Stimulated activated memory B cell treated with anti-CD40 and anti-IgM and Interleukin-4, amounts not matched to agents 10 μg/mL and 1 μg/mL and 100 μg/mL, for 72 hours (primary cell): Measurements from ENCODE around the gene SERPINE3.
A peak's percentile ranks its signal among the peaks of the same experiment; 100 is the strongest.

ENCODE experiments used
- ATAC-seq: fragments of 150-1000 bp; cut with Tn5 transposase; 2 replicates; pipeline ENCODE4 v1.10.0; 2021
- H3K27ac Mint-ChIP-seq: one replicate; pipeline ENCODE4 v1.8.0; 2022; ENCODE audit warnings: mild to moderate bottlenecking, mixed read lengths
- H3K27me3 Mint-ChIP-seq: one replicate; pipeline ENCODE4 v1.8.0; 2022; ENCODE audit warnings: mixed read lengths
- H3K36me3 Mint-ChIP-seq: one replicate; pipeline ENCODE4 v1.8.0; 2022; ENCODE audit warnings: mixed read lengths
- H3K4me1 Mint-ChIP-seq: one replicate; pipeline ENCODE4 v1.8.0; 2022; ENCODE audit warnings: mixed read lengths
- H3K4me3 Mint-ChIP-seq: one replicate; pipeline ENCODE4 v1.8.0; 2022; ENCODE audit warnings: mild to moderate bottlenecking, moderate library complexity, mixed read lengths
- H3K9me3 Mint-ChIP-seq: one replicate; pipeline ENCODE4 v1.8.0; 2022; ENCODE audit warnings: mixed read lengths

Gene SERPINE3

DNA sequence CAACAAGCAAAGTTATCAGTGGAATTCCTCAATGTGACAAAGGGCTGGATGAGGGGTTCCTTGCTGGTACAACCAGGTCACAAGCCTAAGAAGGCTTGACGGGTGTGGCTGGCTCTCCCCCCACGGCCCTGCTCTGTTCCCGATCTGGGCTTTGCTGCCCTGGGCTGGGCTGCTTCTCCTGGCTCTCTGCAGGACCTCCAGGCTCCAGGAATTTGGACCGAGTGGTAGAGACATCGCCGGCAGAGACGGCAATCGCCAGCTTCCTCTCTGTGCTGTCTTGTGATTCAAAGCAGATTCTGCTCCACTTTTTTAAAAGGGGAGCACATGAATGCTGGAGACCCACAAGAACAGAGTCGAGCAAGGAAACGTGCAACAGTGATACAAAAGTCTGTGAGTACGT is at the start of gene SERPINE3:
SERPINE3 (plus strand) TSS at position 338 of the 400 bp plus-strand sequence. CDS start 1,401 bp downstream, outside the sequence.
- Mint-ChIP-seq H3K4me1 (no peaks in the 10 kb centered on the region), H3K27me3 (no peaks in the 10 kb centered on the region), H3K9me3 (no peaks in the 10 kb centered on the region), H3K36me3 (no peaks in the 10 kb centered on the region), H3K27ac (no peak within 1 kb of the TSS), H3K4me3 (no peak within 1 kb of the TSS)
- no peak for ATAC-seq

DNA sequence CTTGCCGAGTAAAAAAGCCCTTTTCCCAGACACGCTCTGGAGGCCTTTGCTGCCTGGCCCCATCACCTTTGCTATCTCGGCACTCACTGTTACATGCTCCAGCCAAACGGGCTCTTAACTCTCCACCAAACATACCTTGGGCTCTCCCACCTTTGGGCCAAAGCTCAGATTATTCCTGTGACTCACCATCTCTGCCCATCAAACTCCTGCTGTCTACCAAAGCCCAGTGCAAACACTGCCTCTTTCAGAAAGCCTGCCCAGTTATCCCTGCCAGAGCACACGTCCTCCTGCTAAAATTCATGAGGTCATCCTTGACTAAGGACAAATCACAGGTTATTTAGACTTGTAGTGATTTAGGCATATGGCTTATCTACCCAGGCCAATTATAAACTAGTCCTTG is 48.1 kb upstream of the SERPINE3 start:
- no peak overlapping the region for H3K27ac Mint-ChIP-seq
- no peak for ATAC-seq
- peaks cover 9% of the 10 kb centered on the region for H3K27me3 Mint-ChIP-seq
- no peaks in the 10 kb centered on the region for H3K9me3 Mint-ChIP-seq
- H3K4me1 Mint-ChIP-seq = no peaks in the 10 kb centered on the region
- no peak overlapping the region for H3K4me3 Mint-ChIP-seq
- no peaks in the 10 kb centered on the region for H3K36me3 Mint-ChIP-seq

DNA sequence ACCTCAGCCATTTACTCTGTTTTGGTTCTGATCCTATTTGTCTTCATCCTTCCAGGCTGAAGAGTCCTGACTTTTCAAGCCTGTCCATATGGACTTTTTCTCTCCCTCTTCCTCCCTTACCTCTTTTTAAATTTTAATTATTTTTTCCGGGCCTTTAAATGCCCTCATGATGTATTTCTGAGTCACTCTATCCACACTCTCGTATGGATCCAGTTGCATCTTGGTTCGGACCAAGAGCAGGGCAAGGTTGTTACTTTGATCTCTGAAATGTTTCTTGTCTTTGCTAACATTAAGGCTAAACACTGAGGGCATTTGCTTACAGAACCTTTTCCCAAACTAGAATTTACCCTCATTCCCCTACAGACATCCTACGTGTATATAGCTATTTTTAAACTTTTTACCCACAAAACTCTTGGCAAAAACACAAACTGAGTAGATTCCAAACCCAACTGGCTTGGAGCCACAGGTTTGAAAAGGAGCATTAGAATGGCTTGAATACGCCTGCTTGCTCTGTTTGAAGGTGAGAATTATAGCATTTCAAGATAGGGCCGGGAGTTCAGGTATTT is 47.4 kb upstream of the SERPINE3 start:
- no peak for ATAC-seq
- no peak overlapping the region for H3K4me3 Mint-ChIP-seq
- no peak overlapping the region for H3K27ac Mint-ChIP-seq
- no peaks in the 10 kb centered on the region for H3K36me3 Mint-ChIP-seq
- H3K9me3 Mint-ChIP-seq = no peaks in the 10 kb centered on the region
- no peaks in the 10 kb centered on the region for H3K4me1 Mint-ChIP-seq
- peaks cover 9% of the 10 kb centered on the region for H3K27me3 Mint-ChIP-seq

- Mint-ChIP-seq H3K27me3 (peaks cover 19% of the 10 kb centered on the region), H3K4me3 (no peak overlapping the region), H3K27ac (no peak overlapping the region), H3K36me3 (no peaks in the 10 kb centered on the region), H3K4me1 (no peaks in the 10 kb centered on the region), H3K9me3 (no peaks in the 10 kb centered on the region)
- ATAC-seq = no peak
Measured at GRCh38 chr13:51297556-51297955, 41.9 kb upstream of the SERPINE3 start.

DNA sequence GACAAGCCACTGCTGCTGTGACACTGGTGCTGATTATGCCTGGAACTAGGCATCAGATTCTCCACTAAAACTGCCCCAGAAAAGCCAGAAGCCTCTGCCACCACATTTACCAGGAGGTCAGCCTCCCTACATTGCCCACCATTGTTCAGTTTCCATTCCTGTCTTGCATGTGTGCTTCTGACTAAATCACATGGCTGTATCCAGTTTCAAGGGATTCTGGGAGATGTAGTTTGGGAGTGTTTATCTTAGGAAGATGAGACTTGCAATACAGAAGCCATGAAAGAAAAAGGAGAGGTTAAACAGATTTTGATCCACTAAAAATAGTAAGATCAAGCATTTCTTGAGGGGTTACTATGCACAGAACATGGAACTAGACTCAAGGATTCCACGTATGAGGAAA is 40.7 kb upstream of the SERPINE3 start:
- Mint-ChIP-seq H3K27ac (no peak overlapping the region), H3K36me3 (no peaks in the 10 kb centered on the region), H3K4me1 (no peaks in the 10 kb centered on the region), H3K4me3 (no peak overlapping the region), H3K27me3 (peaks cover 19% of the 10 kb centered on the region), H3K9me3 (no peaks in the 10 kb centered on the region)
- no peak for ATAC-seq

GRCh38 chr13:51303063-51303552 is 36.4 kb upstream of the SERPINE3 start:
- no peak overlapping the region for H3K4me3 Mint-ChIP-seq
- H3K9me3 Mint-ChIP-seq = no peaks in the 10 kb centered on the region
- ATAC-seq = no peak
- H3K27ac Mint-ChIP-seq = no peak overlapping the region
- peaks cover 30% of the 10 kb centered on the region for H3K27me3 Mint-ChIP-seq
- no peaks in the 10 kb centered on the region for H3K4me1 Mint-ChIP-seq
- H3K36me3 Mint-ChIP-seq = no peaks in the 10 kb centered on the region

DNA sequence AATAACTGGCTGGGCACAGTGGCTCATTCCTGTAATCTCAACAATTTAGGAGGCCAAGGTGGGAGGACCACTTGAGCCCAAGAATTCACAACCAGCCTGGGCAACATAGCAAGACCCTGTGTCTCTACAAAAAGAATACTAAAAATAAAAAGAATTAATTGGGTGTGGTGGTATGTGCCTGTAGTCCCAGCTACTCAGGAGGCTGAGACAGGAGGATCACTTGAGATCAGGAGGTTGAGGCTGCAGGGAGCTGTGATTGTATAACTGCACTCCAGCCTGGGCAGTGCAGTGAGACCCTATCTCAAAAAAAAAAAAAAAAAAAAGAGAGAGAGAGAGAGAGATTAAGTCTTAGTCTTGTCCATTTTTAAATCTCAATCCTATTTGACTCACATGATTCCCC is 35.6 kb upstream of the SERPINE3 start:
- Mint-ChIP-seq H3K9me3 (no peaks in the 10 kb centered on the region), H3K27me3 (peaks cover 28% of the 10 kb centered on the region), H3K36me3 (no peaks in the 10 kb centered on the region), H3K4me1 (no peaks in the 10 kb centered on the region), H3K27ac (no peak overlapping the region), H3K4me3 (no peak overlapping the region)
- no peak for ATAC-seq

DNA sequence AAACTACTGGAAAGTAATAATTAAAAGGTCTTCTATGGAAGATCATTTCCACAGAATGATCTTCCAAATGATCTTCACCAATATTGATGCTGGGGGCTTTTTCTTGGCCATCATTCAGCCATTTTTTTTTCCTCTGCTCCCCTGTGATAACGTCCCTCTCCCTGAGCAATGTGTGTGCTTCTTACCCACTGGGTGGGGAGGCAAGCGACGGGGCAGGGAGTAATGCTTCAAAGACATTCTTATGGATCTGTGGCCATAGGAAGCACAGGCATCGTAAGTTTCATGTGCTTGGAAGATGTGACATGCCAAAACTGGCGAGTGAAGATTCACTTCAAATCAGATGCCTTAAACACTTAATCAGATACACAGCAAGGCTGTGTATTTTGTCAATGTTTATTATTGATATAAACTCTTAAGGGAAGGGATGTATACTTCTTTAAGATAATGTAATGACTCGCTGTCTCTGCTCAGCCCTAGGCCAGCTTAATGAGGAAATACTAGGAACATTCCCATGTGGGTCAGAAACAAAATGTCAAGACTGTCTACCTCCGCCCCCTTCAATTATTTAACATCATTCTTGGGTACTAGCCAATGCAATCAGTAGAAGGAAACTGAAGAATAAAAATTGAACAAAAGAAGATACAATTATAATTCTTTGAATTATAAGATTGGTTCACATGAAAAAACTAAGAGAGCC is 34.1 kb upstream of the SERPINE3 start:
- peaks cover 14% of the 10 kb centered on the region for H3K27me3 Mint-ChIP-seq
- no peak overlapping the region for H3K4me3 Mint-ChIP-seq

GRCh38 chr13:51308781-51309180 is 30.7 kb upstream of the SERPINE3 start:
- Mint-ChIP-seq H3K27me3 (peaks cover 27% of the 10 kb centered on the region), H3K9me3 (no peaks in the 10 kb centered on the region), H3K4me3 (no peak overlapping the region), H3K36me3 (no peaks in the 10 kb centered on the region), H3K27ac (no peak overlapping the region), H3K4me1 (no peaks in the 10 kb centered on the region)
- ATAC-seq = no peak

More for the DNA sequence above, 34.1 kb upstream of the SERPINE3 start:
- Mint-ChIP-seq H3K9me3 (no peaks in the 10 kb centered on the region), H3K36me3 (no peaks in the 10 kb centered on the region), H3K27ac (no peak overlapping the region), H3K4me1 (no peaks in the 10 kb centered on the region)
- no peak for ATAC-seq

DNA sequence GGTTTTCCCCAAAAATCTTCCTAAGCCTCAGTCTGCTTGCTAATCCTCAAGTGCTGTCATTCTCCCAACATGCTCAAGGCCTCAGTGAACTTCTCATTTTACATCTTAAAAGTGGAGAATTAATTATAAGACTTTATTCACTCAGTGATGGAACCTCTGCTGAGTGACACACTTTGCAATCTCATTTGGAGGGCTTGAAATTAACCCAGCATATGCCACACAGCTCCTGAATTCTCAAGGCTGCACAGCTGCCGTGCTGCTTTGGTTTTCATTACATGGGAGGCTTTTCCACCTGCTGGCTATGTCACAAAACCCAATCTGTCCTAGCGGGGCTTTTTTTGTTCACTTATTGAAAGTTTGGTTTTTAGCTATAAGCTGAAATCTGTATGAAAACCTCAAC is 28.3 kb upstream of the SERPINE3 start:
- Mint-ChIP-seq H3K9me3 (no peaks in the 10 kb centered on the region), H3K4me3 (no peak overlapping the region), H3K4me1 (peaks cover 7% of the 10 kb centered on the region), H3K27me3 (peaks cover 27% of the 10 kb centered on the region), H3K27ac (no peak overlapping the region), H3K36me3 (no peaks in the 10 kb centered on the region)
- no peak for ATAC-seq

DNA sequence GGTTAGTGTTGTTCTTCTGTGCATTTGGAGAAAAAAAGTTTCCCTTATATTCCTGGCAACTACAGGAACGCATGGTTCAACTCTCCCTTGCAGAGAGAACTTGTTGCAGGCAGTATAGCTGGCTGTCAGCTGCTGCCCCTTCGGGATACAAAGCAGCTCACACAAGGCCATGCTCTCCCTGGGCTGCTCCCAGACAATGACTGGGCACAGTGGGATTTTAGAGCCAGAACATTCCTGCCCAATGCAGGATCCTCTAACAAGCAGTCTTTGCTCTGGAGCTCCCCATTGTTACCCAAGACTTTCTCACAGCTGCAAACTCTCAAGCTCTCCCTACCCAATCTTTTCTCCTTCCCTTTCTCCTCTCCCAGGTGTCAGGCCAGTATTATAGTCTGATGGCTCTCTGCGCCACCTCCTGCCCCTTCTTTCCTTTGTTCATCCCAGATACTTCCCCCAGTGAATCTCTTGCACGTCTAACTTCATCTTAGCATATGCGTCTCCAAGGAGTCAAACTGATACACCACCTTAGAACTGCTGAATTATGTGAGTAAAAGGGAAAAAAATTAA is 27.5 kb upstream of the SERPINE3 start:
- Mint-ChIP-seq H3K4me3 (no peak overlapping the region), H3K4me1 (peaks cover 7% of the 10 kb centered on the region), H3K9me3 (no peaks in the 10 kb centered on the region), H3K36me3 (no peaks in the 10 kb centered on the region), H3K27me3 (peaks cover 26% of the 10 kb centered on the region), H3K27ac (no peak overlapping the region)
- no peak for ATAC-seq

GRCh38 chr13:51313619-51314018 is 25.9 kb upstream of the SERPINE3 start:
- H3K4me3 Mint-ChIP-seq = no peak overlapping the region
- peaks cover 7% of the 10 kb centered on the region for H3K4me1 Mint-ChIP-seq
- peaks cover 16% of the 10 kb centered on the region for H3K27me3 Mint-ChIP-seq
- no peaks in the 10 kb centered on the region for H3K36me3 Mint-ChIP-seq
- no peak overlapping the region for H3K27ac Mint-ChIP-seq
- no peaks in the 10 kb centered on the region for H3K9me3 Mint-ChIP-seq
- no peak for ATAC-seq

- Mint-ChIP-seq H3K4me1 (peaks cover 7% of the 10 kb centered on the region), H3K27me3 (peaks cover 3% of the 10 kb centered on the region), H3K4me3 (no peak overlapping the region), H3K36me3 (no peaks in the 10 kb centered on the region), H3K9me3 (no peaks in the 10 kb centered on the region), H3K27ac (peak overlapping the region; percentile 37)
- ATAC-seq = peak; percentile 37
Measured at GRCh38 chr13:51317262-51317661, 22.2 kb upstream of the SERPINE3 start.

DNA sequence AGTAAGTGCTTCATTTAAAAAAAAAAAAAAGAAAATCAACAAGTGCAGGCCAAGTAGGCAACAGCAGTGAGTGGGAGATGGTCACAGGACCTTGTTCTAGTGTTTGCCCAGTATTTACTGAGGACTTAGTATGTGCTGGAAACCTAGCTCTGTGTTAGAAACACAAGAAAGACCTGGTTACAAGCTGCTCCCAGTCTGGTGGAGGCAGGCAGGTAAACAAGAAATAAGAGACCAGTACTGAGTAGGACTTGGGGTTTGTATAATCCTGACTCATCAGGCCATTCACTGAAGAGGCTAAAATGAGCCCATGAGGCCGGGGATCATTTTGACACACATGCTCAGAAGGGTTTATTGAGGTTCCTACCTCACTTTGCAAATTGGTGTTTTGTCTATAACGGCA is 21.5 kb upstream of the SERPINE3 start:
- no peaks in the 10 kb centered on the region for H3K27me3 Mint-ChIP-seq
- ATAC-seq = no peak
- H3K4me3 Mint-ChIP-seq = no peak overlapping the region
- peaks cover 7% of the 10 kb centered on the region for H3K4me1 Mint-ChIP-seq
- H3K36me3 Mint-ChIP-seq = no peaks in the 10 kb centered on the region
- H3K9me3 Mint-ChIP-seq = no peaks in the 10 kb centered on the region
- H3K27ac Mint-ChIP-seq = peak overlapping the region; percentile 37

- no peaks in the 10 kb centered on the region for H3K36me3 Mint-ChIP-seq
- H3K27ac Mint-ChIP-seq = no peak overlapping the region
- no peak overlapping the region for H3K4me3 Mint-ChIP-seq
- no peaks in the 10 kb centered on the region for H3K27me3 Mint-ChIP-seq
- peaks cover 7% of the 10 kb centered on the region for H3K4me1 Mint-ChIP-seq
- H3K9me3 Mint-ChIP-seq = no peaks in the 10 kb centered on the region
- no peak for ATAC-seq
Measured at GRCh38 chr13:51318876-51319275, 20.6 kb upstream of the SERPINE3 start.

- no peak for ATAC-seq
- Mint-ChIP-seq H3K36me3 (no peaks in the 10 kb centered on the region), H3K4me3 (no peak overlapping the region), H3K9me3 (no peaks in the 10 kb centered on the region), H3K27me3 (no peaks in the 10 kb centered on the region), H3K27ac (no peak overlapping the region), H3K4me1 (peaks cover 7% of the 10 kb centered on the region)
Measured at GRCh38 chr13:51321836-51322235, 17.7 kb upstream of the SERPINE3 start.
